Right renal cortex interstitium (tissue), 3 donors: ENCODE measurements around the gene ZBTB4. TPM values are rescaled to one million over a fixed set of nuclear protein-coding genes. Genes with fewer than 3 reads are reported as not detected.
"Not testable (repeated sequence)": the region's sequence is repeated elsewhere in the genome, so short reads cannot be mapped to it uniquely, and the experiment has no call there.

ENCODE experiments used
- DNase-seq, 3 donors: peaks; one replicate each; pipeline ENCODE4 v3.0.0-alpha.2; 2013; ENCODE audit warnings: low read depth in 3 of 3, low spot score in 2 of 3
- polyA plus RNA-seq, 3 donors: library from polyadenylated mRNA; unstranded; fragments of 120-200 nt; gene quantifications; one replicate each; pipeline ENCODE4 v1.2.1, GENCODE V29; 2013; ENCODE audit not compliant: insufficient read length in 3 of 3

ZBTB4 gene
- polyA plus RNA-seq, 3 donors, result 35.9 to 38.0 (median 37.6) TPM

DNA sequence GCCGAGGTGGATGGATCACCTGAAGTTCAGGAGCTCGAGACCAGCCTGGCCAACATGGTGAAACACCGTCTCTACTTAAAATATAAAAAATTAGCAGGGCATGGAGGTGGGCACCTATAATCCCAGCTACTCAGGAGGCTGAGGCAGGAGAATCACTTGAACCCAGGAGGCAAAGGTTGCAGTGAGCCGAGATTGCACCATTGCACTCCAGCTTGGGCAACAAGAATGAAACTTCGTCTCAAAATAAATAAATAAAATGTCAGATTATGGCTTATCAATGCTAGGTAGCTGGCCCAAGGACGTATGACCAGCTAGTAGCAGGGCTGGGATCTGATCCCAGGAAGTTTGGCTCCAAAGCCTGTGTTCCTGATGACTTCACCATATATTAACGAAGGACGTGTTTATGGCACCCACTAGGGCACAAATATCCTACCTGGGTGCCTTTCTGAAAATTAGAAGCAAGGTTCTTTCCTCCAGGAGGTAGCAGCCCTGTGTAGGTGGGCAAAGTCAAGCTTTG lies 8.9 kb downstream of the ZBTB4 start:
- not testable (repeated sequence) for DNase-seq

GRCh38 chr17:7469843-7470242 lies 9.6 kb downstream of the ZBTB4 start:
- DNase-seq, result not testable (repeated sequence)

DNA sequence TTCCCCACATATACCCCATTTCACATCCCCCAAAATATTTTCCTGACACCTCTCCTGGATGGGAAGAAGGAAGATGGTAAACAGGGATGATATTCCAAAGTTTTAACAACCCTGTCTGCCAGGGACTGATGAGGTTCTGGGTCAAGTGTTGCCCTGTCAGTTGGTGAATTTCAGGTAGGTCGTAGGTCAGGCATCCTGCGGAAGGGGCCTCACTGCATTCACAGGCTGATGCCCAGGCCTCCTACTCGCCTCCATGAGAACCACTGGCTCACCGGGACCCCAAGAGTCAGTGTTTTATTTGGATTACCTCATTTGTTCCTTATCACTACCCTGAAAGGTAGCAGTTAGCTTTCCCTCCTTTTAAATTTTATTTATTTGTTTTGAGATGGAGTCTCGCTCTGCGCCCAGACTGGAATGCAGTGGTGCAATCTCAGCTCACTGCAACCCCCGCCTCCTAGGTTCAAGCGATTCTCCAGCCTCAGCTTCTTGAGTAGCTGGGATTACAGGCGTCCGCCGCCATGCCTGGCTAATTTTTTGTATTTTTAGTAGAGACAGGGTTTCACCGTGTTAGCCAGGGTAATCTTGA lies 10.5 kb downstream of the ZBTB4 start:
- no peak for DNase-seq

GRCh38 chr17:7468290-7468689 lies 11.1 kb downstream of the ZBTB4 start:
- DNase-seq, result no peak

GRCh38 chr17:7467498-7467897 lies 11.9 kb downstream of the ZBTB4 start:
- DNase-seq, result no peak

DNA sequence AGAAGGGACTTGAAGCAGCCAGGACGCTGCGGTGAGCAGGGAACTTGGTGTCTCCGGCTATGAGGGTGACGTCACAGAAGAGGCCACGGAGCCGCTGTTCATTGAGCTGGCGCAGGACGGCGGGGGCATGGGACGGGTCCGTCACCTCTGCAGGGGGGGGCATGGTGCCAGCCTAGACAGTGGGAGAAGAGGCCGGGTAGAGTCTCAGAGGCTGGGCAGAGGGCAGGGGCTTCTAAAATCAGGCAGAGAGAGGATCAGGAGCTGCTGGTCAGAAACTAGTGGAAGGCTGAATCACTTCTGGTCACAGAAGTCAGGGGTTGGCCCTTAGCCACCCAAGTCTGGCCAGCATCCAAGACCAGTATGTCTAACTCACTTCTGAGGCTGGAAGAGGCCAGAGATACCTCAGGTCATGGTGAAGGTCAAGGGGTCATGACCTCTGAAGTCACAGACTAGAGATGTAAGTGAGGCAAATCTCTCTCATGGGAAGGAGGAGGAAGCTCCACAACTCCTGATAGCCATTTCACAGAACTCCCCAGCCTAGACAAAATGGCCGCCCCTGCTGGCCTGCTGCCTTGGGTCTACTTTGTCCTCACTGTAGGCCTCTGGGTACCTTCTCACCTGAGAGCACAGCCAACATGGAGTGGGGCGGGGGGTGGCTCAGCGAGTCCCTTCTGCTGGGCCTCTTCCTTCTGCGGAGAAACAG lies 12.6 kb downstream of the ZBTB4 start:
- DNase-seq, result no peak

GRCh38 chr17:7466318-7466638 lies 13.2 kb downstream of the ZBTB4 start:
- no peak for DNase-seq

DNA sequence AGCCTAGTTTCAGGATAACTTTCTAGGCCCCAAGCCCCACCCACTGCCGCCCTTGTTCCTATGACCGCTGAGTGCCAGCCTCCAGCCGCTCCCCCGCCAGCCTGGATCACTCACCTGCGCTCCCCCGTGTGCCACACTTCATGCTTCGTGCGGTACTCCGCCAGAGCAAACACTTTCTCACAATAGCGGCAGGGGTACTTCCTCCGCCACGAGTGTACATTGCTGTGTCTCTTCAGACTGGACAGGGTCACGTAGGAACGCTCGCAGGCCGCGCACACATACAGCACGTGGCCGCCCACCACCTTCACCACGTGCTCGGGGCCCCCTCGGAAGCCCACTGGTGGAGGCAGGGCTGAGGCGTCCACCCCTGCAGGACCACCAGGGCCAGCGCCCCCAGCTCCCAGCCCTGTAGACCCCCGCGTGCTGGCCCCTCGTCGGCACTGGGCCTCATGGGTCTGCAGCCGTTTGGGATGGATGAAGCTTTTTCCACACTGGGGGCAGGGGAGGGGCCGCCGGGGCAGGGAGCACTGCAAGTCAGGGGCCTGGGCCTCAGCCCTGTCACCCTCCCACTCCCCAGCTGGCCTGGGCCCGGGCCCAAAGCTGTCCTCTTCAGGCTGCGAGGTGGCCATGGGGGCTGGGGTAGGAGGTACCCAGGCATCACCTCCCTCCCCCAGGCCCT lies 13.7 kb downstream of the ZBTB4 start:
- no peak for DNase-seq

DNA sequence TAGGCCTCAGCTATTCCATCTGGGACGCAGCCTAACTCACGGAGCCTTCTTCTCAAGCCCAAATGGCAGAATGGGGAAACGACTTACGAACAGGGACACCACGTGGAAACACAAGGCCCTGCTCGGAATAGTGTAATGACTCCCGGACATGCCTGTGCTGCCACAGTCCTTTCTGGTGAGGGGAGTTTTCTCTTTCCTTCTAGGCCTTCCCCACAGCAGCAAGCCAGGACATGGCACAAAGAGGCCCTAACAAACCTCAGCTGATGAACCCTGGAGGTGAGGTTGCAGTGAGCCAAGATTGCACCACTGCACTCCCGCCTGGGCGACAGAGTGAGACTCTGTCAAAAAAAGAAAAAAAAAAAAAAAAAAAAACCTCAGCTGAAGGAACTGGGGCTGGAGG lies 15.3 kb downstream of the ZBTB4 start:
- DNase-seq, result no peak

DNA sequence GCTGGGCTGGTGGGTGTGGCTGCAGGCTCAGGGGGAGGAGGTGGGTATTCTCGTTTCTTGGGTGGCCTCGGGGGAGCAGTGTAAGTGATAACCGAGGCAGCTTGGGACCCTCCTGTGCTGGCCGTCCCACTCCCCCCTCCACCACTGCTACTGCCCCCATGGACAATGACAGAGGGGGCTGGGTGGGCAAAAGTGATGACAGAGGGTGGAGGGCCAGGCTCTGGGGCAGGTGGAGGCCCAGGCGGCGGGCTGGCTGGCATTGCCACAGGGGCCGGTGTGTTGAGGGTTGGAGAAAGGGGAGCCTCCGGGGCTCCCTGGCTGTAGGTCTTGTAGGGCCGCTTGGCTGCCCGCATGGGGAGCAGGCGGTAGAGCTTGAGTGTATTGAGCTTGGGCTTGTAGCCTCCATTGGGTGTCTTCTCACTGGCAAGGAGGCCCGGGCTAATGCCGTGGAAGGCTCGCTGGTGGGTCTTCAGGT lies 16.0 kb downstream of the ZBTB4 start:
- DNase-seq, result no peak

- DNase-seq, result no peak
Measured at GRCh38 chr17:7462474-7463371, 16.7 kb downstream of the ZBTB4 start.

GRCh38 chr17:7460850-7461660 lies 18.4 kb downstream of the ZBTB4 start:
- no peak for DNase-seq

- DNase-seq, result no peak
Measured at GRCh38 chr17:7459961-7460545, 19.4 kb downstream of the ZBTB4 start.

GRCh38 chr17:7448461-7448860 lies 31.0 kb downstream of the ZBTB4 start:
- no peak for DNase-seq

- DNase-seq, result no peak
Measured at GRCh38 chr17:7445619-7445968, 33.8 kb downstream of the ZBTB4 start.

GRCh38 chr17:7444682-7445618 lies 34.5 kb downstream of the ZBTB4 start, which contains the start of gene CHRNB1:
CHRNB1 (plus strand) TSS chr17:7445061; CDS start chr17:7445128, 67 bp downstream.
- DNase-seq, result no peak

DNA sequence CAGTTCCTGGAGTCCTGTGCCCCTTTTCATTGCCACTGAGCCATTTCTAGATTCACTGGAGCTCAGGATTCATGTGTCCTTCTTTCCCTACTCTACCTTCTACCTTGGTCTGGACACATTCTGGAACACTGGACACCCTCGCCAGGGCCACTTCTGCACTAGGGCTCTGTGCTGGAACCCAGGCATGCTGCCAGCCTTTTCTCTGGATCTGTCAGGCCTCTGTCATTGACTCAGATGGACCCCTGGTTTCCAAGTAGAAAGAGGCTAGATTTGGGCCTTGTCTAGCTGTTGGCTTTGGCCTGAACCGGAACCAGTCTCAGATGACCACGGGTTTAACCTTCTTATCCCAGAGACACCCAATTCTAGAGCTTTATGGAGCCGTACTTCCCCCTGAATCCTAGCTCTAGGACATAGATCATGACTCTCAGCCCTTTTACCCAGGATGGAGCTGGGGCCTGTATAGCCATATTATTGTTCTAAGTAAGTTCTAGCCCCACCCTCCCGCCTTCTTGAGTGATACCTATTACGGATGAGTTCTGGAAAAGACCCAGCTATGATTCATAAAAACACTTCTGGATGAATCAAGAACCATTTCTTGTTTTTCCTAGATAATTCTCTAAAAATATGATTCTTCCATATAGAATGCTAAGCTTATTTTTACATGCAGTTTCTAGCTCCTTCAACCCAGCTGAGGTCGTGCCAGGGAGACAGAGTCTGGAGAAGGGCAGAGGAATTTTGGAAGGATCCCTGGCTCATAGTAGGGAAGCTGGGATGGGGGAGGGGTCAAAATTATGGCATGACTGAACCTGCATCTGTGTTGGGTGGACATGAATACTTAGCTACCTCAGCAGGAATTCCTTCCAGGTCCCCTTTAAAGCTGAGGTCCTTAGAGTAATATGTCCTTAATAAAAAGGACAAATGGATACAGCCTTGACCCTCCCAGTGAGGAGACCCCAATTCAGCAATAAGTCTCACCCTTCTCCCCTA lies 35.6 kb downstream of the ZBTB4 start:
- DNase-seq, result no peak
